SK-N-SH treated with all-trans-retinoic acid at 6 μM for 48 hours (cell line): ENCODE data around the gene PPIL1.

ENCODE experiments used
- ARNTL ChIP-seq: fragments of 450-650 bp; formaldehyde crosslinking; IDR thresholded peaks from 2 replicates; pipeline ENCODE4 v1.5.0; 2020; ENCODE audit warnings: low read depth, mild to moderate bottlenecking, moderate library complexity, borderline replicate concordance
- OSR1 ChIP-seq: fragments of 250-450 bp; sonication (Bioruptor Pico); IDR thresholded peaks from 2 replicates; pipeline ENCODE4 v1.8.0; 2022; ENCODE audit warnings: moderate library complexity, mild to moderate bottlenecking, inconsistent platforms
- RARB ChIP-seq: fragments of 250-450 bp; sonication (Bioruptor Pico); IDR thresholded peaks from 2 replicates; pipeline ENCODE4 v1.8.0; 2021; ENCODE audit warnings: mild to moderate bottlenecking, moderate library complexity
- TOX ChIP-seq: fragments of 250-450 bp; sonication (Bioruptor Pico); IDR thresholded peaks from 2 replicates; pipeline ENCODE4 v1.8.0; 2021; ENCODE audit warnings: mild to moderate bottlenecking, moderate library complexity, borderline replicate concordance
- TSHZ2 ChIP-seq: fragments of 250-450 bp; sonication (Bioruptor Pico); IDR thresholded peaks from 2 replicates; pipeline ENCODE4 v1.5.0; 2020; ENCODE audit warnings: mild to moderate bottlenecking, moderate library complexity
- ZFP30 ChIP-seq: fragments of 450-650 bp; formaldehyde crosslinking; IDR thresholded peaks from 2 replicates; pipeline ENCODE4 v1.5.0; 2022; ENCODE audit warnings: mild to moderate bottlenecking, moderate library complexity
- ZNF70 ChIP-seq: fragments of 450-650 bp; formaldehyde crosslinking; IDR thresholded peaks from 2 replicates; pipeline ENCODE4 v1.5.0; 2020; ENCODE audit warnings: mild to moderate bottlenecking, moderate library complexity
- TF ChIP-seq, protein P1 (sequence below): fragments of 250-450 bp; sonication (Bioruptor Pico); IDR thresholded peaks from 2 replicates; pipeline ENCODE4 v1.8.0; 2020; ENCODE audit warnings: mild to moderate bottlenecking, moderate library complexity, borderline replicate concordance
- TF ChIP-seq, protein P2 (sequence below): fragments of 250-450 bp; sonication (Bioruptor Pico); IDR thresholded peaks from 2 replicates; pipeline ENCODE4 v1.5.1; 2020; ENCODE audit warnings: low read depth, mild to moderate bottlenecking, moderate library complexity

DNA sequence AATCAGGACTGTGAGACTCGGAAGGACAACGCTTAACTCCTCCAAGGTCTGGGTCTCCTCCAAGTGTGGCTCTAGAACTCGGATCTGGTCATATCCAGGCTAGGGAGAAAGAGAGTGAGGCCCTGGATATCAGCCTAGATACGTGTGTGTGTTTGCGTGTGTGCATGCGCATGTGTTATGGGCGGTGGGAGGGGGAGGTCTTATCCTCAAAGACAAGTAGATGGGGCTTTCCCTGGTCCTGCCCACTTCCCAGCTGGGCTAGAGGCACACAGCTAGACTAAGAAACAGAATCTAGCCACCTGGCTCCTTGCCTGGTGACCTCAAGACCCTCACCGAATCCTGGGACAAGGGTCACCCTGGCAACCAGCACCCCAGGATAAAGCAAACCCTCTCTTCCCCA is 48.6 kb downstream of the PPIL1 start:
- TF ChIP-seq, protein P1, sequence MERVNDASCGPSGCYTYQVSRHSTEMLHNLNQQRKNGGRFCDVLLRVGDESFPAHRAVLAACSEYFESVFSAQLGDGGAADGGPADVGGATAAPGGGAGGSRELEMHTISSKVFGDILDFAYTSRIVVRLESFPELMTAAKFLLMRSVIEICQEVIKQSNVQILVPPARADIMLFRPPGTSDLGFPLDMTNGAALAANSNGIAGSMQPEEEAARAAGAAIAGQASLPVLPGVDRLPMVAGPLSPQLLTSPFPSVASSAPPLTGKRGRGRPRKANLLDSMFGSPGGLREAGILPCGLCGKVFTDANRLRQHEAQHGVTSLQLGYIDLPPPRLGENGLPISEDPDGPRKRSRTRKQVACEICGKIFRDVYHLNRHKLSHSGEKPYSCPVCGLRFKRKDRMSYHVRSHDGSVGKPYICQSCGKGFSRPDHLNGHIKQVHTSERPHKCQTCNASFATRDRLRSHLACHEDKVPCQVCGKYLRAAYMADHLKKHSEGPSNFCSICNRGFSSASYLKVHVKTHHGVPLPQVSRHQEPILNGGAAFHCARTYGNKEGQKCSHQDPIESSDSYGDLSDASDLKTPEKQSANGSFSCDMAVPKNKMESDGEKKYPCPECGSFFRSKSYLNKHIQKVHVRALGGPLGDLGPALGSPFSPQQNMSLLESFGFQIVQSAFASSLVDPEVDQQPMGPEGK: no peak
- TF ChIP-seq ZNF70 (CRISPR knock-in tag): no peak
- no peak for TF ChIP-seq ZFP30 (CRISPR knock-in tag)
- TF ChIP-seq TOX (CRISPR knock-in tag): no peak
- no peak for TF ChIP-seq ARNTL (CRISPR knock-in tag)
- no peak for TF ChIP-seq RARB (CRISPR knock-in tag)
- TF ChIP-seq, protein P2, sequence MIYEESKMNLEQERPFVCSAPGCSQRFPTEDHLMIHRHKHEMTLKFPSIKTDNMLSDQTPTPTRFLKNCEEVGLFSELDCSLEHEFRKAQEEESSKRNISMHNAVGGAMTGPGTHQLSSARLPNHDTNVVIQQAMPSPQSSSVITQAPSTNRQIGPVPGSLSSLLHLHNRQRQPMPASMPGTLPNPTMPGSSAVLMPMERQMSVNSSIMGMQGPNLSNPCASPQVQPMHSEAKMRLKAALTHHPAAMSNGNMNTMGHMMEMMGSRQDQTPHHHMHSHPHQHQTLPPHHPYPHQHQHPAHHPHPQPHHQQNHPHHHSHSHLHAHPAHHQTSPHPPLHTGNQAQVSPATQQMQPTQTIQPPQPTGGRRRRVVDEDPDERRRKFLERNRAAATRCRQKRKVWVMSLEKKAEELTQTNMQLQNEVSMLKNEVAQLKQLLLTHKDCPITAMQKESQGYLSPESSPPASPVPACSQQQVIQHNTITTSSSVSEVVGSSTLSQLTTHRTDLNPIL (CRISPR knock-in tag): no peak
- no peak for TF ChIP-seq OSR1
- no peak for TF ChIP-seq TSHZ2 (CRISPR knock-in tag)
